Activated CD8-positive, alpha-beta T cell treated with anti-CD3 and anti-CD28 coated beads for 36 hours (primary cell): ENCODE data around the gene KDM7A. TPM values are rescaled to one million over a fixed set of nuclear protein-coding genes. Genes with fewer than 3 reads are reported as not detected.

Experiments used
- ATAC-seq: fragments of 200-7000 bp; cut with Tn5 transposase; one replicate; pipeline ENCODE4 v1.10.0; 2021; ENCODE audit warnings: mild to moderate bottlenecking, moderate library complexity
- CTCF ChIA-PET: fragments of 350-600 bp; sonication (Branson Sonifier 250); formaldehyde crosslinking; loops from one replicate; lab custom pipeline; 2021; ENCODE audit warnings: antibody characterized with exemption; lab: Charles Lee
- POLR2A ChIA-PET: fragments of 350-600 bp; sonication (Branson Sonifier 250); formaldehyde crosslinking; loops from one replicate; lab custom pipeline; 2021; ENCODE audit warnings: antibody characterized with exemption; lab: Charles Lee
- DNase-seq: peaks from one replicate; pipeline ENCODE4 v3.0.0-alpha.2; 2020
- H3K27ac Mint-ChIP-seq: one replicate; pipeline ENCODE4 v1.8.0; 2021; ENCODE audit warnings: mild to moderate bottlenecking, mixed read lengths
- H3K27me3 Mint-ChIP-seq: one replicate; pipeline ENCODE4 v1.8.0; 2021; ENCODE audit warnings: mixed read lengths
- H3K36me3 Mint-ChIP-seq: one replicate; pipeline ENCODE4 v1.8.0; 2021; ENCODE audit warnings: low read depth, mixed read lengths
- H3K4me1 Mint-ChIP-seq: one replicate; pipeline ENCODE4 v1.8.0; 2021; ENCODE audit warnings: low read depth, mixed read lengths
- H3K4me3 Mint-ChIP-seq: one replicate; pipeline ENCODE4 v1.8.0; 2021; ENCODE audit warnings: mild to moderate bottlenecking, moderate library complexity, mixed read lengths
- H3K9me3 Mint-ChIP-seq: one replicate; pipeline ENCODE4 v1.8.0; 2021; ENCODE audit warnings: mixed read lengths
- intact Hi-C: fragments of 100-400 bp; cut with micrococcal nuclease; formaldehyde crosslinking; loops from one replicate; pipeline ENCODE4 v1.10.0; 2022
- total RNA-seq, 2 experiments: library from RNA; stranded (reverse); gene quantifications; one replicate each; pipeline ENCODE4 v1.2.3, GENCODE V29; 2021
- TF ChIP-seq, protein P1 (sequence below): fragments of 200-600 bp; IDR thresholded peaks from one replicate; pipeline ENCODE4 v1.8.0; 2022; ENCODE audit warnings: antibody characterized with exemption, mild to moderate bottlenecking

KDM7A gene
- total RNA-seq, 2 experiments from 2014 or later = 21.1 to 22.9 TPM

DNA sequence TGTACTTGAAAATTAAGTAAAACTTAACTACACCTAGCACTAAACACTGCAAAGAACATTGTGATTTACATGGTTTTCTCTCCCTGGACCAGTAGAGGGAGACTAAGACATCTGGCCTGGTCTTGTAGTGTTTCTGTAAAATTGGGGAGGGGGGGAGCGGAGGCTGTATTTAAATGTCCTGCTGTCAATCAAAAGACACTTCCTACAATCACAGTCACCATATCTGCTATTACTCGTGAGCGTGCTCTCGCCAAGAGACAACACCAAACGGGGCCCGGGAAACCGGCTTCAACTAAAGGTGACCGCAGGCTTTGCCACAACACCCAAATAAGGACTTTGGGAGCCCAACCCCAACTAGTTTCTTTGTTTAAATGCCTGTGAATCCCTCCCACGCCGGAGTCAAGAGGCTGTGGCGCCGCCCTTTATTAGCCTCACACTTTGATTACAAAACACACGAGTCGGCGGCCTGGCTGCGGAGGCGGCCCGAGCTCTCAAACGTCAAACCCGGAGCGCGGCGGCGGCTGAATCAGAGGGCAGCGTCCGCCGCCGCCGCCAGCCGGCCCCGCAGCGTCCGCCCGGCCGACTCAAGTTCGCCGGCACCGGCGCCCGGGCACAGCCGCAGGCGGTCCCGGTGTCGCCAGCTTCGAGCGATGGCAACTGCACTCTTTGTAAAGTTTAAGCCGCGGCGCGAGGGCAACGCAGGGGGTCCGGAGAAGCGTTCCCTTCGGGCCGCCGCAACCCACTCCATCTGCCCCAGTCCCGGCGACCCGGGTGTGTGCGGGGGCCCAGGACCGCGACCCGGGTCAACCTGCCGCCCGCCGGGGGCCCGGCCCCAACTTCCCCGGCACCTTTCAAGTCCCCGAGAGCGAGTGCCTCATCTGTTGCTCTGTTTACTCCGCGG is 1.3 kb downstream of the KDM7A start:
- peak overlapping the region; percentile 85 for H3K27ac Mint-ChIP-seq
- H3K27me3 Mint-ChIP-seq = peaks cover 1% of the 10 kb centered on the region
- TF ChIP-seq, protein P1, sequence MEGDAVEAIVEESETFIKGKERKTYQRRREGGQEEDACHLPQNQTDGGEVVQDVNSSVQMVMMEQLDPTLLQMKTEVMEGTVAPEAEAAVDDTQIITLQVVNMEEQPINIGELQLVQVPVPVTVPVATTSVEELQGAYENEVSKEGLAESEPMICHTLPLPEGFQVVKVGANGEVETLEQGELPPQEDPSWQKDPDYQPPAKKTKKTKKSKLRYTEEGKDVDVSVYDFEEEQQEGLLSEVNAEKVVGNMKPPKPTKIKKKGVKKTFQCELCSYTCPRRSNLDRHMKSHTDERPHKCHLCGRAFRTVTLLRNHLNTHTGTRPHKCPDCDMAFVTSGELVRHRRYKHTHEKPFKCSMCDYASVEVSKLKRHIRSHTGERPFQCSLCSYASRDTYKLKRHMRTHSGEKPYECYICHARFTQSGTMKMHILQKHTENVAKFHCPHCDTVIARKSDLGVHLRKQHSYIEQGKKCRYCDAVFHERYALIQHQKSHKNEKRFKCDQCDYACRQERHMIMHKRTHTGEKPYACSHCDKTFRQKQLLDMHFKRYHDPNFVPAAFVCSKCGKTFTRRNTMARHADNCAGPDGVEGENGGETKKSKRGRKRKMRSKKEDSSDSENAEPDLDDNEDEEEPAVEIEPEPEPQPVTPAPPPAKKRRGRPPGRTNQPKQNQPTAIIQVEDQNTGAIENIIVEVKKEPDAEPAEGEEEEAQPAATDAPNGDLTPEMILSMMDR = peak; percentile 72
- peak overlapping the region; percentile 79 for H3K4me3 Mint-ChIP-seq
- peaks cover 12% of the 10 kb centered on the region for H3K36me3 Mint-ChIP-seq
- intact Hi-C loops = loop anchor here (2.0 to 5.0 kb wide), 4 partner anchors 55 to 142 kb away; partner anchors contain the start of gene PARP12
- ATAC-seq = peak; percentile 68
- H3K9me3 Mint-ChIP-seq = peaks cover 7% of the 10 kb centered on the region
- CTCF ChIA-PET = interaction anchor here (0.7 to 1.8 kb wide), 9 partner anchors 19 to 200 kb away, joined by 3 to 7 read pairs (median 3); no protein-coding TSS in a partner anchor
- POLR2A ChIA-PET = interaction anchor here (1.5 to 3.9 kb wide), 2 partner anchors 9 to 55 kb away, joined by 4 to 48 read pairs; no protein-coding TSS in a partner anchor
- H3K4me1 Mint-ChIP-seq = peaks cover 43% of the 10 kb centered on the region
- DNase-seq = peak; percentile 98

DNA sequence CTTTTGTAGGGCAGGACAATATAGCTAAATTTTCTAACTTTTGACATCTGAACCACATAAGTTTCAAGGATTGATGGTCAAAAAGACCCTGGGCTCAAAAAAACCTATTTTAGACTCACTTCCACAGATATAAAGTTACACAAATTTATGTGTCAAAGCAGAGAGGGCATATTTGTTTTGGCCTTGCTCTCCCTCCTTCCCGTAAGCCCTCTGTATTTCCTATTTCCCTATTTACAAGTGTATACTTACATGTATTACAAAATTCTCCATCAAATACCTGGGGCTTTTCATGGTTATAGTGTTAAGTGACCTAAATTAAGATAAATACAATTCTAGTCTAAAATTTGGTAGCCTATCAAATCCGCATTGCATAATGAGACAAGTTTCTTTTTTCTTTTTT is 2.6 kb downstream of the KDM7A start:
- TF ChIP-seq, protein P1 = no peak
- peaks cover 5% of the 10 kb centered on the region for H3K9me3 Mint-ChIP-seq
- ChIA-PET CTCF (interaction anchor here (1.1 to 1.8 kb wide), 3 partner anchors 9 to 129 kb away, joined by 3 to 7 read pairs (median 3); no protein-coding TSS in a partner anchor), POLR2A (no interaction called here)
- intact Hi-C loops = loop anchor here (2.0 to 5.0 kb wide), 3 partner anchors 57 to 228 kb away; partner anchors contain the start of gene RAB19
- peaks cover 10% of the 10 kb centered on the region for H3K36me3 Mint-ChIP-seq
- no peak overlapping the region for H3K27ac Mint-ChIP-seq
- ATAC-seq (no peak), DNase-seq (no peak)
- no peak overlapping the region for H3K4me3 Mint-ChIP-seq
- peaks cover under 1% of the 10 kb centered on the region for H3K27me3 Mint-ChIP-seq
- H3K4me1 Mint-ChIP-seq = peaks cover 52% of the 10 kb centered on the region

DNA sequence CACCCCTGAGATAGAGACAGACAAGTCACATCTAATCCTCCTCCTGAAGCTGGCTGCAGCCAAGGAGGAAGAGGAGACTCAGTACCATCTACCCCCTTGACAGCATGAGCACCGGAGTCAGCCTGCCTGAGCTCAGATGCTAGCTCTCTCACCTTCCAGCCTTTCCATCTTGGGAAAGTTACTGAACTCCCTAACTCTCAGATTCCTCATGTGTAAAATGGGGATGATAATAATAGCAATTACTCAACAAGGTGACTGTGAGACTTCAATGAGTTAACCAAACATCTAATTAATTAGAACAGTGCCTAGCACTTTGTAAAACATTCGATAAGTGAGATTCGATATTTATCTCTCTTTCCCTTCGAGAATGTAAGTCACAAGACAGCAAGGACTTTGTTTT is 6.4 kb downstream of the KDM7A start:
- TF ChIP-seq, protein P1 = no peak
- H3K4me3 Mint-ChIP-seq = no peak overlapping the region
- ChIA-PET POLR2A (interaction anchor here (0.5 kb wide), 1 partner anchor 88 kb away, joined by 3 read pairs; no protein-coding TSS in a partner anchor), CTCF (interaction anchor here (1.1 kb wide), 1 partner anchor 135 kb away, joined by 3 read pairs; no protein-coding TSS in a partner anchor)
- peaks cover 72% of the 10 kb centered on the region for H3K4me1 Mint-ChIP-seq
- ATAC-seq = no peak
- no peak for DNase-seq
- intact Hi-C loops = loop anchor here (5.0 kb wide), 1 partner anchor 232 kb away; the partner anchor contains the start of gene RAB19
- no peaks in the 10 kb centered on the region for H3K9me3 Mint-ChIP-seq
- no peaks in the 10 kb centered on the region for H3K27me3 Mint-ChIP-seq
- H3K36me3 Mint-ChIP-seq = peaks cover 6% of the 10 kb centered on the region
- H3K27ac Mint-ChIP-seq = no peak overlapping the region

DNA sequence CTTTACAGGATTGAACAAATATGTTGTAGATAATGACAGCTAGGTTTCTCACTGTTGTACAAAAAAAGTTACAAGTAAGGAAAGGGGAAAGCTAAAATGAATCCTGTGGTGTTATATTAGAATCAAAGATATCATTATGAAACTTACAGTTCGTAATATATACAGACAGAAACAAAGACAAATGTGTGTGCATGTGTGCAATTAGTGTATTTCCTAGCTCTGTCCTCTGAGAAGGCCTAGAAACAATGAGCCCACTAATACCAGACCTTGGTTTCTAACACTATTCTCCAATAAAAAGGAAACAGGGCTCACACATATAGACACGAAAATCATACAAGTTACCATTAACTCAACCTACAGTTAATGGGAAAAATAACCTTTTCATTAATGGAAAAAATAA is 8.0 kb downstream of the KDM7A start:
- intact Hi-C loops = loop anchor here (10.0 kb wide), 1 partner anchor 84 kb away; no protein-coding TSS in a partner anchor
- Mint-ChIP-seq H3K27ac (peak overlapping the region; percentile 20), H3K9me3 (no peaks in the 10 kb centered on the region), H3K36me3 (peaks cover 5% of the 10 kb centered on the region), H3K4me3 (no peak overlapping the region), H3K27me3 (no peaks in the 10 kb centered on the region), H3K4me1 (peaks cover 78% of the 10 kb centered on the region)
- POLR2A ChIA-PET = interaction anchor here (1.5 kb wide), 1 partner anchor 9 kb away, joined by 5 read pairs; no protein-coding TSS in a partner anchor
- CTCF ChIA-PET = interaction anchor here (0.7 to 1.5 kb wide), 5 partner anchors 12 to 106 kb away, joined by 3 read pairs; partner anchors contain the start of gene PARP12
- DNase-seq (no peak), ATAC-seq (no peak)
- TF ChIP-seq, protein P1 = no peak
